H1 (cell line): ENCODE measurements around the gene ABCC6. TPM values are rescaled to one million over a fixed set of nuclear protein-coding genes. Genes with fewer than 3 reads are reported as not detected.
"Not testable (repeated sequence)": the region's sequence is repeated elsewhere in the genome, so short reads cannot be mapped to it uniquely, and the experiment has no call there.

Experiments
- CTCF ChIA-PET: fragments of 300-600 bp; sonication (Branson Sonifier 250); formaldehyde crosslinking; loops from one replicate; lab custom pipeline; 2021; ENCODE audit not compliant: partially characterized antibody; lab: Charles Lee
- POLR2A ChIA-PET: fragments of 300-600 bp; sonication (Branson Sonifier 250); formaldehyde crosslinking; loops from one replicate; lab custom pipeline; 2021; ENCODE audit warnings: inconsistent platforms; ENCODE audit not compliant: partially characterized antibody; lab: Charles Lee
- DNase-seq, 2 experiments: peaks; one replicate each; pipeline versions ENCODE4 v3.0.0 to v3.0.0-alpha.2; 2010 to 2022; ENCODE audit warnings: low spot score in 2 of 2, low read depth in 1 of 2, mixed read lengths in 1 of 2
- FAIRE-seq: peaks from 2 replicates; lab custom pipeline; 2011; peaks lifted over from hg19 to GRCh38; lab: Jason Lieb, UNC
- H2AFZ ChIP-seq: 2 replicates; pipeline ENCODE4 v1.8.1; 2012; ENCODE audit warnings: low read length, inconsistent platforms
- H2AK5ac ChIP-seq: 2 replicates; pipeline ENCODE4 v1.6.1; 2013; ENCODE audit warnings: low read depth, low read length
- H2BK120ac ChIP-seq: replicated peaks from 2 replicates; pipeline ENCODE3; 2013; ENCODE audit warnings: low read depth, low read length, inconsistent platforms
- H2BK12ac ChIP-seq: 2 replicates; pipeline ENCODE4 v1.6.1; 2013; ENCODE audit warnings: low read depth, low read length
- H2BK15ac ChIP-seq: 2 replicates; pipeline ENCODE4 v1.6.1; 2013; ENCODE audit warnings: low read length
- H2BK20ac ChIP-seq: 2 replicates; pipeline ENCODE4 v1.6.1; 2013; ENCODE audit warnings: low read length
- H2BK5ac ChIP-seq: 2 replicates; pipeline ENCODE4 v1.6.1; 2013; ENCODE audit warnings: low read depth, low read length
- H3K14ac ChIP-seq: 2 replicates; pipeline ENCODE4 v1.6.1; 2013; ENCODE audit warnings: inconsistent platforms; ENCODE audit not compliant: insufficient read length
- H3K18ac ChIP-seq: 2 replicates; pipeline ENCODE4 v1.6.1; 2013; ENCODE audit warnings: low read length; ENCODE audit errors: extremely low read depth
- H3K23ac ChIP-seq: 2 replicates; pipeline ENCODE4 v1.6.1; 2013; ENCODE audit warnings: inconsistent platforms; ENCODE audit not compliant: insufficient read length
- H3K23me2 ChIP-seq: 2 replicates; pipeline ENCODE4 v1.6.1; 2013; ENCODE audit warnings: low read depth, low read length
- H3K27ac ChIP-seq: 2 replicates; pipeline ENCODE4 v1.6.1; 2011; ENCODE audit warnings: low read depth, low read length, inconsistent platforms
- H3K27me3 ChIP-seq, 4 experiments: replicated peaks in 1 of 4; 1 replicate in 1 of 4; 2 replicates in 3 of 4; pipeline versions ENCODE4 v1.6.1 to v1.8.1; 2011 to 2013; ENCODE audit warnings: low read length in 3 of 4, mild to moderate bottlenecking in 3 of 4, inconsistent platforms in 2 of 4, mixed read lengths in 2 of 4, moderate library complexity in 1 of 4; ENCODE audit not compliant: control insufficient read depth in 3 of 4, insufficient read depth in 3 of 4; ENCODE audit errors: extremely low read depth in 1 of 4
- H3K36me3 ChIP-seq, 4 experiments: 2 replicates each; pipeline versions ENCODE4 v1.6.1 to v1.8.1; 2011 to 2013; ENCODE audit warnings: mild to moderate bottlenecking in 4 of 4, low read length in 3 of 4, moderate library complexity in 2 of 4, control low read depth in 1 of 4, inconsistent platforms in 1 of 4; ENCODE audit not compliant: insufficient read depth in 4 of 4, control insufficient read depth in 2 of 4
- H3K4ac ChIP-seq: replicated peaks from 2 replicates; pipeline ENCODE3; 2013; ENCODE audit warnings: low read length, low read depth, mixed read lengths, inconsistent platforms; ENCODE audit not compliant: insufficient read length
- H3K4me1 ChIP-seq, 4 experiments: replicated peaks in 1 of 4; 1 replicate in 1 of 4; 2 replicates in 3 of 4; pipeline versions ENCODE4 v1.6.1 to v1.8.1; 2011 to 2013; ENCODE audit warnings: low read length in 3 of 4, inconsistent platforms in 2 of 4, mixed read lengths in 1 of 4; ENCODE audit not compliant: insufficient read depth in 4 of 4, control insufficient read depth in 3 of 4
- H3K4me2 ChIP-seq, 2 experiments: 2 replicates each; pipeline versions ENCODE4 v1.6.1 to v1.8.1; 2011 to 2013; ENCODE audit warnings: low read depth in 2 of 2, low read length in 2 of 2, control low read depth in 1 of 2, inconsistent platforms in 1 of 2, mild to moderate bottlenecking in 1 of 2; ENCODE audit not compliant: insufficient read depth in 1 of 2
- H3K4me3 ChIP-seq, 4 experiments: fragments of 200-600, 300-600 bp in 1 of 4; sonication (generic), shearing (Covaris generic), sonication (Bioruptor Twin) in 1 of 4; 2 replicates each; pipeline versions ENCODE4 v1.5.1 to v1.8.1; 2011 to 2016; ENCODE audit warnings: low read length in 4 of 4, low read depth in 3 of 4, control low read depth in 2 of 4, inconsistent platforms in 2 of 4, mild to moderate bottlenecking in 2 of 4, mixed read lengths in 1 of 4, moderate library complexity in 1 of 4; ENCODE audit not compliant: insufficient read depth in 2 of 4; ENCODE audit errors: extremely low read depth in 1 of 4
- H3K56ac ChIP-seq: replicated peaks from 2 replicates; pipeline ENCODE3; 2013; ENCODE audit warnings: low read depth, mild to moderate bottlenecking, mixed read lengths, low read length, inconsistent platforms; ENCODE audit not compliant: insufficient read length
- H3K79me1 ChIP-seq: 2 replicates; pipeline ENCODE4 v1.6.1; 2013; ENCODE audit warnings: low read depth, low read length, control low read depth
- H3K79me2 ChIP-seq, 2 experiments: 2 replicates each; pipeline versions ENCODE4 v1.6.1 to v1.8.1; 2012 to 2013; ENCODE audit warnings: low read length in 2 of 2, mild to moderate bottlenecking in 2 of 2, inconsistent platforms in 1 of 2; ENCODE audit not compliant: insufficient read depth in 2 of 2, control insufficient read depth in 1 of 2
- H3K9ac ChIP-seq, 4 experiments: replicated peaks in 1 of 4; 1 replicate in 1 of 4; 2 replicates in 3 of 4; pipeline versions ENCODE4 v1.6.1 to v1.8.1; 2011 to 2013; ENCODE audit warnings: low read depth in 3 of 4, low read length in 3 of 4, control low read depth in 2 of 4, mild to moderate bottlenecking in 2 of 4, moderate library complexity in 2 of 4, inconsistent platforms in 1 of 4; ENCODE audit errors: extremely low read depth in 1 of 4
- H3K9me3 ChIP-seq, 2 experiments: 2 replicates each; pipeline versions ENCODE4 v1.6.1 to v1.8.1; 2012 to 2013; ENCODE audit warnings: mild to moderate bottlenecking in 2 of 2, moderate library complexity in 2 of 2, control low read depth in 1 of 2, inconsistent platforms in 1 of 2, low read depth in 1 of 2, low read length in 1 of 2, mixed read lengths in 1 of 2; ENCODE audit not compliant: insufficient read depth in 2 of 2
- H4K20me1 ChIP-seq, 2 experiments: replicated peaks in 1 of 2; 2 replicates each; pipeline versions ENCODE3 to v1.8.1; 2011 to 2013; ENCODE audit warnings: inconsistent platforms in 2 of 2, low read length in 2 of 2, mild to moderate bottlenecking in 1 of 2; ENCODE audit not compliant: insufficient read depth in 2 of 2, control insufficient read depth in 1 of 2
- H4K5ac ChIP-seq: 2 replicates; pipeline ENCODE4 v1.6.1; 2013; ENCODE audit warnings: low read length, low read depth, mixed read lengths, inconsistent platforms; ENCODE audit not compliant: insufficient read length
- H4K8ac ChIP-seq: 2 replicates; pipeline ENCODE4 v1.8.0; 2013; ENCODE audit warnings: mild to moderate bottlenecking, moderate library complexity, low read length, inconsistent platforms; ENCODE audit not compliant: insufficient read depth; ENCODE audit errors: extremely low read depth
- H4K91ac ChIP-seq: replicated peaks from 2 replicates; pipeline ENCODE3; 2013; ENCODE audit warnings: low read length, mixed read lengths, inconsistent platforms; ENCODE audit not compliant: insufficient read length
- WGBS, 2 experiments: shearing (Covaris generic) in 1 of 2; methylation state at CpG; one replicate each; pipeline versions ENCODE4 v1.1.6 to v1.1.7; 2013 to 2015; ENCODE audit warnings: low lambda C conversion rate in 2 of 2, mixed read lengths in 2 of 2, inconsistent platforms in 1 of 2, low coverage in 1 of 2, missing lambda C conversion rate in 1 of 2; ENCODE audit not compliant: insufficient replicate concordance in 2 of 2, insufficient coverage in 1 of 2, insufficient read length in 1 of 2; ENCODE audit errors: extremely low coverage in 1 of 2, missing lambda C conversion rate in 1 of 2; 5-methylcytosine and 5-hydroxymethylcytosine counted together
- polyA plus RNA-seq, 7 experiments: library from polyadenylated mRNA; depleted of rRNA in 3 of 7; stranded (reverse) in 5 of 7; unstranded in 2 of 7; fragments of >200 nt in 5 of 7; fragments of 200-250 nt in 2 of 7; gene quantifications; 1 replicate in 5 of 7; 2 replicates in 1 of 7; 4 replicates in 1 of 7; pipeline versions ENCODE4 v1.2.1 to v1.2.3, GENCODE V29; 2011 to 2013; ENCODE audit warnings: missing spikeins in 2 of 7, mixed read lengths in 2 of 7
- total RNA-seq: library from RNA; stranded (reverse); fragmentation: NEBNext Ultra II Directional; extraction: Animal tissue kit (Norgen Biotek cat#: 25700); gene quantifications from 2 replicates; pipeline ENCODE4 v1.2.1, GENCODE V29; 2021

The ABCC6 gene
- total and polyA plus RNA-seq, 2 of the 8 experiments (the other 6 are each of a cell fraction or from before 2014, with no cell fraction given), result 1.6 to 1.8 TPM

DNA sequence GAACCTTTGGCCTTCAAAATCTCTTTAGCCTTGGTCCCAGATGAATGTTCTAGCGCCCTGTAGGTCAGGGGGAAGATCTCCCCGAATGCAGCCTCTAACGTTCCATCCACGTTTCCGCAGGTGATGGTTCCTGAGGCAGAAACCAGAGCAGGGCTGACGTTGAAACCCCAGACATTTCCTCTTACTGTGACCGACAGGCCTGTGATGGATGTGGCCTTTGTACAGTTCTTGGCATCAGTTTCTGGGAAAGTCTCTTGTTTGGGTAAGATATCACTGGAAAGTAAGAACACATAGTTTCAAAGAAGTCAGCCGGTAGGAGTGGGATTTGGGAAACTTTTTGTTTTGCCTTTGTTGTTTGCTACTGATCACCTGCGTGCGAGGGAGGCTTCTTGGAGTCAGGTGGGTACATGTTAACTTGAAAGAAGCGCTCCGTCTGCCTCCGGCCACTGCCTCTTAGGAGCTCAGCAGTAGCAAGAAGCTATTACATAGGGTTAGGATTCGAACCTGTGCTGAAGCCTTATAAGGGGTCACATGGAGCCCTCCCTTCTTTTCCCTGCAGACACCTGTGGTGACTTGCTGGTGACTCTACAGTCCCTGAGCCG is 39.8 kb upstream of the ABCC6 start:
- H3K4me3 ChIP-seq, H3K9me3 ChIP-seq, H3K79me1 ChIP-seq, H4K91ac ChIP-seq, H4K5ac ChIP-seq, H3K4me2 ChIP-seq, H3K4me1 ChIP-seq, H2BK12ac ChIP-seq, H2AFZ ChIP-seq, H3K27ac ChIP-seq, H2BK5ac ChIP-seq, H3K18ac ChIP-seq, POLR2A ChIA-PET, H3K23ac ChIP-seq, H4K8ac ChIP-seq, CTCF ChIA-PET, H3K27me3 ChIP-seq, H3K4ac ChIP-seq, FAIRE-seq, H3K56ac ChIP-seq, H3K23me2 ChIP-seq, H4K20me1 ChIP-seq, H2AK5ac ChIP-seq, DNase-seq, H3K79me2 ChIP-seq, H3K36me3 ChIP-seq, H2BK120ac ChIP-seq, H2BK20ac ChIP-seq, H2BK15ac ChIP-seq, H3K9ac ChIP-seq, H3K14ac ChIP-seq: not testable (repeated sequence)
- 100% methylated on average over 9 of the region's 15 CpGs; no CpG with 5 or more reads in 1 of the 2 experiments for WGBS, 2 experiments

- H2BK12ac ChIP-seq, H3K79me1 ChIP-seq, H3K23ac ChIP-seq, DNase-seq, H3K4ac ChIP-seq, H3K27ac ChIP-seq, H3K27me3 ChIP-seq, CTCF ChIA-PET, H4K8ac ChIP-seq, H3K23me2 ChIP-seq, H3K4me1 ChIP-seq, H2BK120ac ChIP-seq, H3K4me3 ChIP-seq, H3K18ac ChIP-seq, H3K14ac ChIP-seq, H3K79me2 ChIP-seq, H4K91ac ChIP-seq, H4K5ac ChIP-seq, POLR2A ChIA-PET, H2BK5ac ChIP-seq, H4K20me1 ChIP-seq, H2AK5ac ChIP-seq, H2AFZ ChIP-seq, H3K36me3 ChIP-seq, H3K9me3 ChIP-seq, H2BK20ac ChIP-seq, H3K9ac ChIP-seq, H3K56ac ChIP-seq, FAIRE-seq, H3K4me2 ChIP-seq, H2BK15ac ChIP-seq: not testable (repeated sequence)
- WGBS, 2 experiments, result no CpG with 5 or more reads among the region's 4 CpGs
Measured at GRCh38 chr16:16259971-16260370, 36.7 kb upstream of the ABCC6 start.
